Activated CD4-positive, CD25-positive, alpha-beta regulatory T cell (primary cell): Measurements from ENCODE around the gene DUOX2.
"Not testable (repeated sequence)": the region's sequence is repeated elsewhere in the genome, so short reads cannot be mapped to it uniquely, and the experiment has no call there.

Experiments
- DNase-seq, 4 experiments: peaks; one replicate each; lab custom pipeline; 2025; lab: John Stamatoyannopoulos, UW

The DUOX2 gene

DNA sequence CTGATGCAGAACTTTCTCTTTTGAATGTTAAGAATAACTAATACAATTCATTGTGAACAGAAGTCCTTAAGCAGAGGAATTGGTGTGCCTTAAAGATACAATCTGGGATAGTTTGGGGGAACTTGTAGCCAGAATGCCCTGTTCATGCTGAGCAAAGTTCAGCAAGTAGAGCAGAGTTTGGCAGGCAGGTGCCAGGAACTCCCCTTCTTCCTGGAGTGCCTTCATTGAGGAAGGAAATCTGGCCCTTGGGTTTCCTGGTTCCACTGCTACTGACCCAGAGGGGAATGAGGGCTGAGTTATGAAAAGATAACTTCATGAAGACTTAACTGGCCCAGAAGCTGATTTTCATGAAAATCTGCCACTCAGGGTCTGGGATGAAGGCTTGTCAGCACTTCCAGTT lies 40.4 kb downstream of the DUOX2 start:
- DNase-seq, result not testable (repeated sequence)

- not testable (repeated sequence) for DNase-seq
Observed at GRCh38 chr15:45069942-45070360, 44.0 kb downstream of the DUOX2 start.

DNA sequence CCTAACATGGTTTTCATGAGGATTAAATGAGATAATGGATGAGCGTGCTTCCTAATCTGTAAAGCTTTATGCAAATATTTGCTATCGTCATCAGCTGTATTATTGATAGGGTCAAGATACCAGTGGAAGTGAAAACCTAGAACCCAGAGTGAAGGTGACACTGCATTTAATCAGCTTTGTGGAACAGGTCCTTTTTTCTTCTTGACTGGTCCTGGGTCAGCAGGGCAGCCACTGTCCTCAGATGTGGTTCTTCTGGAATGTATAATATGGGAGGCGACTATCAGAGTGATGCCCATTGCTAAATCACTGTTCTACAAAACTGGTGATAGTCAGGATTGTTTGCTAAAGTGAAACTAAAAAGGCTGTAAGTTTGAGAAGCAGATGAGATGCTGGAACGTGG lies 49.6 kb downstream of the DUOX2 start:
- DNase-seq, result no peak

- not testable (repeated sequence) for DNase-seq
Observed at GRCh38 chr15:45062301-45062700, 51.7 kb downstream of the DUOX2 start.

DNA sequence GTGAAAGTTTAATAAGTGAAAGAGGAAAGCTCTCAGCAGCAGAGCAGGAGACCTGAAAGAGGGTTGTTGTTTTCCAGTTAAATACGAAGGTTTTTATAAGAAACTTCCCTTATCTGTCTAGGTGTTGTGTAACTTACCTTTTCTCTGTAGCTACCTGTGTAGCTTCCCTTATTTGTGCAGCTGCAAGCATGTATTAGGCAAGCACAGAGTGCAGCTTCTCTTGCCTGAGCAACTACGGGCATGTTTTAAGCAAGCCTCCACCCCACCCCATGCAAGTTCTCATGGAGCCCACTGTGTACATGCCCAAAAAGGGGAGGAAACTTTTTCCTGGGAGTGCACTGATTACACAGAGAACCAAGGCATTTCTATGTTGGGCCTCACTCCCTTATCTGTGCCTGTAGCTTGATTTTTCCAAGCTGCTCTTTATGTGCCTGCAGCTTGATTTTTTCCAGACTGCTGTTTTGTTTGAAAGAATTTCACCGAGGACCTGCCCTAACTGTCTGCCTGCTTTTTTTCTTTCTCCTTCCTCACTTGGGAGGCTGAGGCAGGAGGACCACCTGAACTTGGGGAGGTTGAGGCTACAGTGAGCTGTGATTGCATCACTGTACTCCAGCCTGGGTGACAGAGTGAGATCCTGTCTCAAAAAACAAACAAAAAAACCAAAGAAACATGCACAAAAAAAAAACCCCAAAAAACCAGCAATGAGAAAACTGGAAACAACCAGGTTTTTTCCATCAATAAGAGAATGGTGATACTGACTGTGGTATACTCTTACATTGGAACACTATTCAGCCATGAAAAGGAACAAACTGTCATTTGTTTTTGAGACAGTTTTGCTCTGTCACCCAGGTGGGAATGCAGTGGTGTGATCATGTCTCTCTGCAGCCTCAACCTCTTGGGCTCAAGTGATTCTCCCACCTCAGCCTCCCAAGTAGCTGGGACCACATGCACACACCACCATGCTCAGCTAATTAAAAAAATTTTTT lies 55.0 kb downstream of the DUOX2 start:
- DNase-seq, result not testable (repeated sequence)

GRCh38 chr15:45052676-45053075 lies 61.3 kb downstream of the DUOX2 start:
- not testable (repeated sequence) for DNase-seq

DNA sequence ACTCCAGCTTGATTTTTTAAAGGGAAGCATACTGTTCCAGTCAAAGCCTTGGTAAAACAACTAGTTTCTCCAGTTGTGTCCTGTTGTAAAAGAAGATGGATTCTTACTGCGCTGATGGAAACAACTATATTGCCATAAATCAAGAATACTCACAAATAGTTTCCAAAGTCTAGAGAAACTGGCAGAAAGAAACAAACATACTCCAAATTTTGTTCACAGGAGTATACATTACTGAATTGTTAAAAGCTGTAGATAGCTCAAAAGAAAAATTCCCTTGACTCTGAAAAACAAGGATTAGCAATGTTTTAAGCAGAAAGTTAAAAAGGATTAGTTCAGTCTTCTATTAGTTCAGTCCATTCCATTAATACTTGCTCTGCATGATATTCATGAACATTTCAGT lies 63.4 kb downstream of the DUOX2 start:
- DNase-seq, result no peak

- DNase-seq, result no peak
Observed at GRCh38 chr15:45048794-45049631, 65.0 kb downstream of the DUOX2 start.

- not testable (repeated sequence) for DNase-seq
Observed at GRCh38 chr15:45048449-45048793, 65.6 kb downstream of the DUOX2 start.

GRCh38 chr15:45044270-45044669 lies 69.7 kb downstream of the DUOX2 start:
- DNase-seq, result not testable (repeated sequence)

GRCh38 chr15:45042859-45043258 lies 71.1 kb downstream of the DUOX2 start:
- not testable (repeated sequence) for DNase-seq
